GM06990 (cell line): ENCODE data around the gene OST4.

Experiments used
- DNase-seq: peaks from one replicate; pipeline ENCODE4 v3.0.0-alpha.2; 2011; ENCODE audit not compliant: insufficient read length; ENCODE audit errors: extremely low read depth
- H3K27me3 ChIP-seq: replicated peaks from 2 replicates; pipeline ENCODE4 v1.6.0; 2011; ENCODE audit warnings: low read length; ENCODE audit not compliant: control insufficient read depth, insufficient read depth
- H3K36me3 ChIP-seq: 2 replicates; pipeline ENCODE4 v1.5.1; 2011; ENCODE audit warnings: low read length; ENCODE audit not compliant: control insufficient read depth, insufficient read depth
- H3K4me3 ChIP-seq: replicated peaks from 2 replicates; pipeline ENCODE4 v1.5.1; 2011; ENCODE audit warnings: low read depth, mild to moderate bottlenecking, control low read depth, low read length
- TF ChIP-seq, protein P1 (sequence below): IDR thresholded peaks from 2 replicates; pipeline ENCODE4 v1.5.1; 2011; ENCODE audit warnings: low read length, control low read depth, mild to moderate bottlenecking, inconsistent platforms; ENCODE audit not compliant: insufficient read depth, poor library complexity, severe bottlenecking

OST4 gene

DNA sequence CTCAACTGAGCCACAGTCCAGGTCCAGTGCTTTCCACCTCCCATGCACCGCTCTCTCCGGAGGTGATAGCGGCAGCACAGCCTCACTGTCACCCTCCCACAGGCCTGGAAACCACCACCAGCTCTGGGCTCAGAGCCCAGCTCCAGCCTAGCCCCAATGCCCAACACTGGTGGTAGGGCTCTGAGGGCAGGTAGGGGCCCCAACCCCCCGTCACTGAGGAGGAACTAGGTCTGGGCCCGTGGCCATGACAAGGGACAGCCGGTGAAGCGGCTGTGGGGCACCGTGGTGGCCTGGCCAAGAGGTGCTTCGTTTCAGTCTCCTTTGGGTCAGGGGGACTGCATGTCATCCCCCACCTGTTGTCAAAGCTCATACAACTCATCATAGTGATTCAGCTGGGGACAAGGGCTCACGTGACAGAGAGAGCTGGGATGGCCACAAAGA, 44.2 kb downstream of the OST4 start:
- TF ChIP-seq, protein P1, sequence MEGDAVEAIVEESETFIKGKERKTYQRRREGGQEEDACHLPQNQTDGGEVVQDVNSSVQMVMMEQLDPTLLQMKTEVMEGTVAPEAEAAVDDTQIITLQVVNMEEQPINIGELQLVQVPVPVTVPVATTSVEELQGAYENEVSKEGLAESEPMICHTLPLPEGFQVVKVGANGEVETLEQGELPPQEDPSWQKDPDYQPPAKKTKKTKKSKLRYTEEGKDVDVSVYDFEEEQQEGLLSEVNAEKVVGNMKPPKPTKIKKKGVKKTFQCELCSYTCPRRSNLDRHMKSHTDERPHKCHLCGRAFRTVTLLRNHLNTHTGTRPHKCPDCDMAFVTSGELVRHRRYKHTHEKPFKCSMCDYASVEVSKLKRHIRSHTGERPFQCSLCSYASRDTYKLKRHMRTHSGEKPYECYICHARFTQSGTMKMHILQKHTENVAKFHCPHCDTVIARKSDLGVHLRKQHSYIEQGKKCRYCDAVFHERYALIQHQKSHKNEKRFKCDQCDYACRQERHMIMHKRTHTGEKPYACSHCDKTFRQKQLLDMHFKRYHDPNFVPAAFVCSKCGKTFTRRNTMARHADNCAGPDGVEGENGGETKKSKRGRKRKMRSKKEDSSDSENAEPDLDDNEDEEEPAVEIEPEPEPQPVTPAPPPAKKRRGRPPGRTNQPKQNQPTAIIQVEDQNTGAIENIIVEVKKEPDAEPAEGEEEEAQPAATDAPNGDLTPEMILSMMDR, result no peak

DNA sequence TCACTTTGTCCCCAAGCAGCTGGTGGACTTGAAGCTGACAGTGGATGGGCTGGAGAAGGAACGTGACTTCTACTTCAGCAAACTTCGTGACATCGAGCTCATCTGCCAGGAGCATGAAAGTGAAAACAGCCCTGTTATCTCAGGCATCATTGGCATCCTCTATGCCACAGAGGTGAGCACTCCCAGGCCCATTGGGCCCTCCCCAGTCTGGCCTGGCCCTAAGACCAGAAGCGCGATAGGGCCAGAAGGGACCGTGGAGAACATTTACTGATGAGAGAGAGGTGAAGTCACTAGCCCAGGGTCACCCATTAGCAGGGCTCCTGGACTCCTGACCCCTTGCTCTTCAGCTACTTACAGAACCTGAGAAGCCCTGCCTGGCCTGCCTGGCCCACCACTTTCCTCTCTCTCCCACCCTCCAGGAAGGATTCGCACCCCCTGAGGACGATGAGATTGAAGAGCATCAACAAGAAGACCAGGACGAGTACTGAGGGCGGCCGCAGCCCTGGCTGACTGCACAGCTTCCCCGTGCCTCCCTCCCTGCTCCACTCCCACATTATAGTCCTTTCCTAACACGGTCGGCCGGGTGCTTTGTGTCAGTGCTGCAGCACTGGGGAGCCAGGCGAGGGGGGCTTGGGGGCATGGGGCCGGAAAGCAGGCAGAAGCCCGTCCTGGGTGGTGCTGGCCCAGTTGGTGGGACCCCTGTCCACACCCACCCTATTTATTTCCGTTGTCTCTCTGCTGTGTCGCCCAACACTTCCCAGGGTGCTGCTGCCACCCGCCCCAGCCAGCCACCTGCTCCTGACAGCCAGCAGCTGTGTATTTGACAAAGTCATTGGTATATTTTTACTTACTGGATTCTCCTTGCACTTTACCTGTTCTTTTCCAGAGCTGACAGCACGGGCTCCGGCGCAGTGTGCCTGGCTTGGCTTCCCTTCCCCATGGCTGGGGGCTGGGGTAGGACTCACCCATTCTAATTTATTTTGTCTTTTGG, 45.3 kb downstream of the OST4 start:
- no peak for DNase-seq
- Histone ChIP-seq H3K27me3 (no peaks in the 10 kb centered on the region), H3K4me3 (no peak overlapping the region), H3K36me3 (peaks cover 18% of the 10 kb centered on the region)
- TF ChIP-seq, protein P1, result no peak

More for the DNA sequence above, 44.2 kb downstream of the OST4 start:
- no peak for DNase-seq
- Histone ChIP-seq H3K36me3 (peaks cover 18% of the 10 kb centered on the region), H3K4me3 (no peak overlapping the region), H3K27me3 (no peaks in the 10 kb centered on the region)

DNA sequence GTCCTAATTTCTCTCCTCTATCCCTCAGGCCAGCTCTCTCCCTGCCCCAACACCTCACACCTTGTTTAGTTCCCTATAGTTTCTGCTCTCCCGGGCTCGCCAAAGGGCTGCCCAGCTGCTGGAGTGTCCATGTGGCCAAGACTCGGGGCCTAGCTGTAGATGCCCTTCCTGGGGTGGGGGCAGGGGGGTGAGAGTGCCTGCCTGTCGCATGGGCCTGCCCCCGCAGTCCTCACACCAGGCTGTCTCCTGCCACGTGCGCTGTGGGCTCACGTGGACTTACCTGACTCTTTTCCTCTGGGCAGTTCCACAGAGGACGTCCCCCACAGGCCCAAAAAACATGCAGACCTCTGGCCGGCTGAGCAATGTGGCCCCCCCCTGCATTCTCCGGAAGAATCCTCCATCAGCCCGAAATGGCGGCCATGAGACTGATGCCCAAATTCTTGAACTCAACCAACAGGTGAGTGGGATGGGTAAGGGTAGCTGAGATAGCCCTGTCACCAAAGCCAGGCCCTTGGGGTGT, 46.1 kb downstream of the OST4 start:
- DNase-seq, result no peak
- Histone ChIP-seq H3K36me3 (peaks cover 18% of the 10 kb centered on the region), H3K27me3 (no peaks in the 10 kb centered on the region), H3K4me3 (no peak overlapping the region)
- TF ChIP-seq, protein P1, result no peak

DNA sequence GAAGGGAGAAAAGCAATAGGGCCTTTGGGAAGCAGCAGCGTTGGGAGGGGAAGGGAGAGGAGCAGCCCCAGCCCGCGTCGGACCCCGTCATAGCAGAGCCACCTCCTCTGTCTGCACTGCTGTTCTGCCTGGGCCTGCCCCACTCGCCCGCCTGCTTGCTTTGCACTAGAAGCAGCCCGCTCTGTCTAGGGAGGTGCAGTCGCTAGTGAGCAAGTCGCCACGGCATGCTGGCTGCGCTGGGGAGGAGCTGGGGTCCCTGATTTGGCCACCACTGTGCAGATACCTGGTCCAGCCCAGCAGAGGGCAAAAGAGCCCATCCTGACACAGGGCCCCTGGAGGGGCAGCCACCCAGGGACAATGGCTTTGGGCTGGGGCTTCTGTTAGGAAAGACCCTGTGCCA, 46.6 kb downstream of the OST4 start:
- H3K36me3 ChIP-seq, result peaks cover 18% of the 10 kb centered on the region
- no peak for DNase-seq
- H3K27me3 ChIP-seq, result no peaks in the 10 kb centered on the region
- TF ChIP-seq, protein P1, result no peak
- no peak overlapping the region for H3K4me3 ChIP-seq

DNA sequence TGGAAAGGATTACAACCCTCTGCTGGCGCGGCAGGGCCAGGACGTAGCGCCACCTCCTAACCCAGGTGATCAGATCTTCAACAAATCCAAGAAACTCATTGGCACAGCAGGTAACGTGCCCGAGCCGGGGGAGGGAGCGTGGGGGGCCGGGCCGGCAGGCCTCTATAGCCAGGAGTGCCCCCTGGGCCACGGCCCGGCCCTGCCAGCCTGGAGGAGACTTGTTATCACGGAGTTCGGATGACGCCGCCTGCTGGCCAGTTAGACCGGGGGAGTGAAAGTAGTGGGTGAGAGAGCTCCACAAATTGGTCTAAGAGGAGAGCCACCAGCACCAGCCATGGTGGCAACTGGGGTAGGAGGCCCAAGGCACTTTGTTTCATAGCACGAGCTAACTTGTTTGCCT, 47.3 kb downstream of the OST4 start:
- Histone ChIP-seq H3K36me3 (peaks cover 18% of the 10 kb centered on the region), H3K4me3 (no peak overlapping the region), H3K27me3 (no peaks in the 10 kb centered on the region)
- DNase-seq, result no peak
- TF ChIP-seq, protein P1, result no peak
